K562 (cell line): Measurements from ENCODE around the gene CLEC2D.

Source experiments
- DIDO1 ChIP-seq: fragments of 450-650 bp; IDR thresholded peaks from 2 replicates; pipeline ENCODE4 v1.6.1; 2016; ENCODE audit warnings: low read depth, missing biosample characterization, missing genetic modification characterization
- STAG1 ChIP-seq: sonication (generic); formaldehyde crosslinking; IDR thresholded peaks from 2 replicates; pipeline ENCODE4 v1.5.0; 2020; ENCODE audit warnings: missing genetic modification reagents, borderline replicate concordance
- TCF7L2 ChIP-seq: fragments of 150-350 bp; IDR thresholded peaks from 2 replicates; pipeline ENCODE4 v1.6.1; 2016; ENCODE audit warnings: low read depth, mild to moderate bottlenecking, low read length, moderate library complexity
- TF ChIP-seq, protein P1 (sequence below): conservative IDR thresholded peaks from 2 replicates; pipeline ENCODE4 v1.6.1; 2011; ENCODE audit warnings: low read depth, mild to moderate bottlenecking, low read length; ENCODE audit not compliant: control insufficient read depth

DNA sequence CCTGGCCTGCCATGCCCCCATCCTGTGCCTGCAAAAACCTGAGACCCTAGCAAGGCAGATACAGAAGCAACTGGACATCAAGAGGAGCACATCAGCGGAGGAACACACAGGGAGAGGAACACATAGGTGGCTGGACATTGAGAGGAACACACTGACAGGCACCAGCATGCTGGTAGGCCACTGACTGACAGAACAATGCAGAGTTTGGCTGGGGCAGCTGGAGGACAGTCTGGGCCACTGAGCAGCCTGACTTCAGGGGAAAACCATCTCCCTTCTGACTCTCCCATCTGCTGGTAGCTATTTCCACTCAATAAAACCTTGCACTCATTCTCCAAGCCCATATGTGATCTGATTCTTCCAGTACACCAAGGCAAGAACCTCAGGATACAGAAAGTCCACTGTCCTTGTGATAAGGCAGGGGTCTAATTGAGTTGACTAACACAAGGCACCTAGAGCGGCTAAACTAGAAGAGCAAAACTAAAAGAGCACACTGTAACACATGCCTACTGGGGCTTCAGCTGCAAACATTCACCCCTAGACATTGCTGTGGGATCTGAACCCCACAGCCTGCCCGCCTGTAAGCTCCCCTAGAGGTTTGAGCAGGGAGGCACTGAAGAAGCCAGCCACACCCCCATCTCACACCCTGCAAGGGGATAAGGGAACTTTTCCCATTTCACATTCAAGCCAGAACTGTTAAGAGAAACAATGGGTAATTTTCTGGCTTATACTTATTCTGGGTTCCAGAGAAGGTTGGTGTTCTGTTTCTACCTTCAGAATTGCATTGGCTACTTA is 41.3 kb downstream of the CLEC2D start:
- TF ChIP-seq, protein P1, sequence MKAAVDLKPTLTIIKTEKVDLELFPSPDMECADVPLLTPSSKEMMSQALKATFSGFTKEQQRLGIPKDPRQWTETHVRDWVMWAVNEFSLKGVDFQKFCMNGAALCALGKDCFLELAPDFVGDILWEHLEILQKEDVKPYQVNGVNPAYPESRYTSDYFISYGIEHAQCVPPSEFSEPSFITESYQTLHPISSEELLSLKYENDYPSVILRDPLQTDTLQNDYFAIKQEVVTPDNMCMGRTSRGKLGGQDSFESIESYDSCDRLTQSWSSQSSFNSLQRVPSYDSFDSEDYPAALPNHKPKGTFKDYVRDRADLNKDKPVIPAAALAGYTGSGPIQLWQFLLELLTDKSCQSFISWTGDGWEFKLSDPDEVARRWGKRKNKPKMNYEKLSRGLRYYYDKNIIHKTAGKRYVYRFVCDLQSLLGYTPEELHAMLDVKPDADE: no peak
- no peak for TF ChIP-seq STAG1
- no peak for TF ChIP-seq TCF7L2
- TF ChIP-seq DIDO1: no peak
